NCI-H510A (cell line): ENCODE measurements around the gene DPH5.

Experiments
- DNase-seq: peaks from one replicate; lab custom pipeline; 2025; lab: John Stamatoyannopoulos, UW

DPH5 gene

GRCh38 chr1:101030881-101031280, 5.3 kb upstream of the DPH5 start:
- no peak for DNase-seq

GRCh38 chr1:101029184-101029583, 3.6 kb upstream of the DPH5 start:
- no peak for DNase-seq

- DNase-seq, result no peak
These were observed 2.9 kb upstream of the DPH5 start for GRCh38 chr1:101028466-101028865.

GRCh38 chr1:101027194-101027772, 1.7 kb upstream of the DPH5 start:
- DNase-seq, result no peak

GRCh38 chr1:101026430-101026788, 825 bp upstream of the DPH5 start:
- DNase-seq, result no peak

- DNase-seq, result no peak
These were observed 314 bp downstream of the DPH5 start for GRCh38 chr1:101025283-101025656.

- DNase-seq, result no peak
These were observed 3.3 kb downstream of the DPH5 start for GRCh38 chr1:101022294-101022693.

- no peak for DNase-seq
These were observed 8.1 kb downstream of the DPH5 start for GRCh38 chr1:101017448-101017847.

- no peak for DNase-seq
These were observed 11.8 kb downstream of the DPH5 start for GRCh38 chr1:101013776-101014175.

- DNase-seq, result no peak
These were observed 17.3 kb downstream of the DPH5 start for GRCh38 chr1:101008229-101008834.

GRCh38 chr1:101006553-101006952, 19.0 kb downstream of the DPH5 start:
- no peak for DNase-seq

GRCh38 chr1:101005871-101006270, 19.7 kb downstream of the DPH5 start:
- DNase-seq, result no peak

GRCh38 chr1:101005183-101005582, 20.4 kb downstream of the DPH5 start:
- DNase-seq, result no peak

- DNase-seq, result no peak
These were observed 20.9 kb downstream of the DPH5 start for GRCh38 chr1:101004670-101005069.

GRCh38 chr1:101004061-101004460, 21.5 kb downstream of the DPH5 start:
- no peak for DNase-seq

GRCh38 chr1:101003012-101003650, 22.5 kb downstream of the DPH5 start:
- no peak for DNase-seq

- no peak for DNase-seq
These were observed 23.0 kb downstream of the DPH5 start for GRCh38 chr1:101002551-101002950.

- DNase-seq, result no peak
These were observed 25.3 kb downstream of the DPH5 start for GRCh38 chr1:101000131-101000873.

GRCh38 chr1:100998426-100998825, 27.2 kb downstream of the DPH5 start:
- DNase-seq, result no peak

GRCh38 chr1:100995198-100995988, 30.2 kb downstream of the DPH5 start:
- DNase-seq, result no peak

- DNase-seq, result no peak
These were observed 36.1 kb downstream of the DPH5 start for GRCh38 chr1:100989306-100990077.

- DNase-seq, result no peak
These were observed 37.5 kb downstream of the DPH5 start for GRCh38 chr1:100988121-100988520.
